GM19438 (cell line): ENCODE data around the gene SAMD4A.

Experiments
- ATAC-seq: cut with Tn5 transposase; IDR thresholded peaks from one replicate; pipeline ENCODE4 v1.9.1; 2021; ENCODE audit warnings: low read depth; ENCODE audit not compliant: unreplicated experiment

SAMD4A gene

DNA sequence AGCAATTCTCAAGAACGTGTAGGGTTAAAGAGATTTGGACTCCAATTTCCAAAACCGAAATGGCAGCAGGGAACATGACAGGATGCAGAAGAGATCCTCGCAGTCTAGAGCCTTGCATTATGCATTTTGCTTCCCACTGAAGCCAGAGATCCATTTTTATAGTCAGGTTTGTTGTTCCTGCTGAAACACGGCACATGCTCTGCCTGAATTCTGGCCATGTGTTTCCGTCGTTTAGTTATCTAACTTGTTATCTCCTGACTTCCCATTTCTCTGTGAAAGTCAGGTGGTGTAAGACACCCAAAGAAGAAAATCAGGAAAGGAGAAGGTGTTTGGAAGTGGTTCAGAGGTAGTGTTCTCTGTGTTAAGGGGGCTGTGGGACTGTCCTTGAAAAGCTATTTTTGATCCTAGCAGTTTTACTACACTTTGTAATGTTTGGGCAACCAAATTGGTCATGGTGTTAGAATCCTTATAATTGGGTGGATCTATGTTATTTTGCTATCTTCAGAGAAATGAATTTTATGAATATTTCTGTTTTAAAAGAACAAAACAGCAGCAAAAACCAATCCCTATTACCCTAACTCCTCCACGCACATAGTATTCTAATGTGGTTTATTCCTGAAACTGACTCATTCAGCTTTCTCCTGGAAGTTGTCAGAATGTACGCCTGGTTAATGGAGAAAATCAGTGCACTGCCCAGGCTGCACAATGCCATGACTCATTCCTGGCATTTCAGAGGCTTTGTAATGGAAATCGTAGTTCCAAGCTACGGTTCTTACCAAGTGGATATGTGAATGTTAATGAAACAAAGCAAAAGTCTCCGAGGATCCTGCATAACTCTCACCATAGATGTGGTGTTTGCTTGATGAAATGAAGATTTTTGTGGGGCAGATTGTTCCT lies 110.1 kb downstream of the SAMD4A start:
- ATAC-seq, result no peak

DNA sequence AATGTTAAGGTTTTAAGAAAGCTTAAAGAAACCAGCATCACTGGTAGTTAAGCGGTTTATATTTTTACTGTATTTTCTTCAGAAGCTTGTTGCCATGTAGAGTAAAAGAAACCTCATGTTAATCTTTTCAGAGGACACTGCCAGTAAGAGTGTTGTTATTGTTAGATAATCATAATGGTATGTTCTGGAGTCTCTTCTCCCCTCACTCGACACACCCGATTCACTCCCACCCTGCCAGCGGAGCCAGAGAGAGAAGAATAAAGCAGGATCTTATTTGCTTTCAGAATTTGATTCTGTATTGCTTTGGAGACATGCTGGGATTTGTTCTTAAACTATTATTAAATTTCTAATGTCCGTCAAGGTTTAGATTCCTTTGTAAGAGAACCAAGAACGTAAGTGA lies 113.7 kb downstream of the SAMD4A start:
- no peak for ATAC-seq

DNA sequence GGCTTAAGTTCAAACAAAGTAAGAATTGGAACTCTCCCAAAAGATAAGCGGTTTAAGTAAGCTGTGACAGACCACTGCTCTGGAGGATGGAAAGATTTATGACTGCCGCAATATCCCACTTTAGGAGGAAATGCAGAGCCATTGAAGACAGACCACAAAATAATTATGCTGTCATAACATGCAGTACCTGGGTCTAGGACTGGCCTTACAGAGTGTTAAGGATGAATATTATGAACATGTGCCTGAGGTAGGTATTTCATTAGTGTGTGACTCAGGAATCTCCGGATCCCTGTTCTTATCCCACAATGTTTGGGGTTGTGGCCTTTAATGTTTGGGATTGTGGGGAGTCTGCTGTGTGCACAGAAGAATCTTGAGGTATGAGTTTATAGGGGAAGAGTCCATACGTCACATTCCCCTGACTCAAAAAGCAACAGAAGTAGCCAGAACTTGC lies 114.9 kb downstream of the SAMD4A start:
- no peak for ATAC-seq

DNA sequence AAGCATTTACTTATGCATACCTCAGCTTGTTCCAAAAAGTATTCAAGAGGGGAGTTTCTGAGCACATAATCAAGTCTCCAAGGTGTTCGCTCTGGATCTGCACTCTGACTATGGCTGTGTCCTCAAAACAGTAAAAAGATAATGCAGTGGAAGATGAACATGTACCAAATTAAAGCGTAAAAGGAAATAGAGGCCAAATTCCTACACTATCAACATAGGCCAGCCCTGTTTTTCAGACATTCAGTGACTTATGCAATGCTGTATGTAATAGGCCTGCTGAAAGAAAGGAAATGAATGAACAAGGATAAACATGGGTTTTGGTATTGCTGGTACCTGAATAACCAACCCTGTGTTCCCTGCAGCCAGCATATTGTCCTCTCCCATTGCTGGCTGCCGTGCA lies 115.7 kb downstream of the SAMD4A start:
- no peak for ATAC-seq

DNA sequence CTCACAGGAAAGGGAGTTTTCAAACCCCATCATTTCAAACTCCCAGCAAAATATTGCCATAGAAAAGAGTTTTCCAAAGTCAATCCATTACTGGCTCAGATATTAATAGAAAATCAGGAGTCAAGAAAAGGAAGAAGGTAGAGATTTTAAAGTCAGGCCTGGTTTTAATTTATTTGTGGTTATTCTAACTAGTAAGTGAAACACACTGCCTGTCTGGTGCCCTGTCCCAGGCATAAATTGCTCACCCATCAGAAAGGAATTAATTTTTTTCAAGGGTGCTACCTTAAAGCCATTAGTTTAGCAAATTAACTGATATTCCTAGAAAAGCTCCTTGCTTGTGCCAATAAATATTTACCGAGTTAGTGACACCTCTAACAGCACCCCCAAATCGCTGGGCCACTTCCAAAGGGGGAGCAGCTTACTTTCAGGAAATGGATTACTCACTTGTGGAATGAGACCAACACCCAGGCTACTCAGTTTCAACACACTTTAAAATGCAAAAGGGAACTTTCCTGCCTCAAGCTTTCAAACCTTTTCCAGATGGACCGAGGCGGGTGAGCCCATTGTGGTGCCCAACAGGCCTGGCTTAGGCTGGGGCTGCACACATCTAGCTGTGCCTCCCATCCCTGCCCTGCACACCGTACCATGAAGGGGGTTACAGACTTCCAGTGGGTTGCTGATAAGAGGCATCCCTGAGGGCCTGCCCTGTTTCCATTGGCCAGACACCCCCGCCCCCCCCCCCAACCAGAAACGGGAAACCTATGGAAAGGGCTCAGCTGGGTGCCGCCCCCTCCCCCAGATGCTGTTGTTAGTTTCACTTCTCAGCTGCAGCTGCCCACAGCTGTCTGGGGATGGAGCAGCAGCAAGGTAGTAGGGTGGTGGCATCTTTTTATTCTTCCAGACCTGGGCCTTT lies 117.2 kb downstream of the SAMD4A start:
- ATAC-seq, result no peak

DNA sequence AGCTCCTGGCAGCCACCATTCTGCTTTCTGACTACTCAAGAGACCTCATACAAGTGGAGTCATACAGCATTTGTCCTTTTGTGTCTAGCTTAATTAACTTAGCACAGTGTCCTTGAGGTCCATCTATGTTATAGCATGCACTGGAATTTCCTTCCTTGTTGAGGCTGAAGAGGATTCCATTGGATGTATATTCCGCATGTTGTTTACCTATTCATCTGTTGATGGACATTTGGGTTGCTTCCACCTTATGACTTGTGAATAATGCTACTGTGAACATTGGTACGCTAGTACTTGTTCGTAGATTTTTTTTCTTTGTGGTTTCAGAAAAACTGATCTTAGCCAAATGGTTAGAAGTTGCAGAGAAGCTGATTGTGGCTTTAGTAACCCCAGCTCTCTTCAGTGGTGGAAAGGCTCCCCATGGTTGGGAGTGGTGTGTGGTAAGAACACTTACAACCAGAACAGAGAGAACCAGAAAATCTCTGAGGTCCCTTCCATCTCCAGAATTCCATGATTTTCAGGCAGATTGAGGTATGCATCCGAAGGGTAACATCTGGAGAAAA lies 118.4 kb downstream of the SAMD4A start:
- ATAC-seq, result no peak

DNA sequence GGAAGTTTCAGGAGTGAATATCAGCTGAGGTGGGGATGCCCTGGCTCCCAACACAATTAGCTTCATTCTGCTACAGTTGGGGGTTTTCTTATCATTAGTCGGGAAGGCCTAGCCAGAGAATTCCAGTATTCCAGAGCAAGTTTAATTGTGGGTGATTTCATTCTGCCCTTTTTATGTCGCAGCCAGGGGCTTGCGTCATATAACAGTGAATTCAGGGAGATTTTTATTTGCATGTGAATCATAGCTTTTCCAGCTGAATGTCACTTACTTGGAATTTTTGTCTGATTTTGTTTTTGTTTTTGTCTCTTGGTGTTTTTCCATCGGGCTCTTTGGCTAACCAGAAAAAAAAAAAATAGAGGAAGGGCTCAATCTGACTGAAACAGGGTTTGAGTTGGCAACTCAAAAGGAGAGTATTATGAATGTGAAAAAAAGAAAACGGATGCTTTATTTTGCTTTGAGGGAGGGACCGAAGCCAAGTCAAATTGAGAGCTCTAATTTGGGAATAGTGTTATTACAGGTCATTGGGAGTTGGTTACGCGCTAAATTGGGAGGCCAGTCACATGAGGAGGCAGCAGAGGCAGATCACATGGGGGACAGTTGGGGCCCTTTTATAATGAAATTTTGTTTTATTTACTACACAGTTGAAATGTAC lies 119.4 kb downstream of the SAMD4A start:
- no peak for ATAC-seq

DNA sequence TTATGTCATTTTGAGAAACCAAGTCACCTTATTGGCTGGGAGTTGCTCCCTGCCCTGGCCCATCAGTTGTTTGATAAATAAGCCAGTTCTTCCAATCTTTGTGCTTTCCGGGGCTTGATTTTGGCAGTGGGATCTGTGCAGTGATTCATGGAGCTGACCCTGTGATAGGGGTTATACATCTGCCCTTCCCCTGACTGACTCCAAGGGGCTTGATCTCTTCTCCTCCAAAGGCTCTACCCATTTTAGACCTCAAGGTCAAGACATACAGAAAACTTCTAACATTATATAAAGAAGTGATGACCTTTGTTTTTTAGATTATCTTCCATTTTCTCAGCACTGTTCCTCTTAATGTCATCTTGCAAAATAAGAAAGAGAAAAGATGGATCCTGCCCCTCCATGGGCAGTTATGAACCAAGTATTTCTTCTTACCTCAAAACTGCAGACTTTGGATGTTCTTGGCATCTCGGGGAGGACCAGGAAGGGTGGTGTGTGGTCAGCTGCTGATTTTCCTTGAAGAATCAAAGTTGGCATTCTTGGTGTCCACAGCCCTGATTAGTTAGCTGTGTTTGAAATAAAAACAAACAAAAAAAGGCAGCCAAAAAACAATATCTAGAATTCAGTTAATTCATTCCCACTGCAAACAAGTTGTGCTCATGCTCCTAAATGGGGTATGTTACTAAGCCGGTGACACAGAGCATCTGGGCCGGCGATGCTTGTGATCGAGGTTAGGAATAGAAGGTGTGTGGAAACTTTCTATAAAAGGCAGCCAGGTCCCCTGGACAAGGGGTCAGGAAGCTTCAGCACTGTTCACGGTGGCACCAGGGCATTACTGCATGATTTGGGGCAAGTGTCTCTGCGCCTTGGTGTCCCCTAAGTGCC lies 120.2 kb downstream of the SAMD4A start:
- no peak for ATAC-seq

DNA sequence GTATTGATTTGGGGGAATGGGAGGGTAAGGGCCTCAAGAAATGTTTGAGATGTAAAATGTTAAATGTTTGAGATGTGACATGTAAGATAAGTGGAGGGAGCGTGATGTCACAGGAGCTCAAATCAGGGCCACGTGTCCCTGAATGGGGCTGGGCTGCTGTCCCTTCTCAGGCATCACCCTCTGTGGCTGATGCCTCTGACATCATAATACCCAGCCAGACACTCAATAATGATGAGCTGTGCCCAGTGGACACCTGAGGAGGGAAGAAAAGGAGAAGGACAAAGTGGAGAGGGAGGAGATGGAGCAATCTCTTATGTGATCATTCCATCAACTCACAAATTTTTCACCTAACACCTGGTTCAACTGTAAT lies 120.8 kb downstream of the SAMD4A start:
- no peak for ATAC-seq

DNA sequence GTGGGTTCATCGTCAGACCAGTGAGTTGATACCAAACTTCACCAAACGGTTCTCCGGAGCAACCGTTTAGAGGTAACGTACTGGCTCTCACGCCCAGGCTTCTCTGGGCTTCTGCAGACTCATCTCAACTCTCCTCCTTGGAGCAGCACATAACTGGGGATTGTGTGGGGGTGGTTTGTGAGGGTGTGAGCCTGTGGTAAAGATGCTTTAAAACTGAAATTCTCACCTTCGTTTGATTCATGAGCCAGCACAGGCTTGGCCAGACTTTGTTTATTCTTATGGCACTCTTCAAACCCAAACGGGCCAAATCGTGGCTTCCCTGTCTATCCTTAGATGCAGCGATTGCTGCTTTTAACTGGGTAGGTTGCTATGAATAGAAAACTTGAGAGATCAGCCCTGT lies 121.3 kb downstream of the SAMD4A start:
- ATAC-seq, result no peak

DNA sequence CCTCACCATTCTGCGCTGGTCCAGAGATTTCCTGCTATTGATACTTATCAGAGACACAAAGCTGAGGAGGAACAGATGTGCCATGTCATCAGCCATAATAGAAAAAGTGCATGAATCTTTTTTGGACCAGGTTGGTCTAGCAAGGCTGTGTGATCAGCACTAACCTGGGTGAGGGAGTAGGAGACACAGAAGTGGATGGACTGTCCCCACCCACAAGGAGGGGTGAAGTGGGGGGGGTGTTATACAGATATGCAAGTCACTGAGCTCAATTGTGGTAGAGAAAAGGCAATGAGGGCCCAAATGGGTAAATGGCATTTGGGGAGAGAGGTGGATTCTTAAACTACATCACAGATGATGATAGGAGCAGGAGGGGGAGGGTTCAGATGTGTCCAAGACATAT lies 123.0 kb downstream of the SAMD4A start:
- no peak for ATAC-seq

DNA sequence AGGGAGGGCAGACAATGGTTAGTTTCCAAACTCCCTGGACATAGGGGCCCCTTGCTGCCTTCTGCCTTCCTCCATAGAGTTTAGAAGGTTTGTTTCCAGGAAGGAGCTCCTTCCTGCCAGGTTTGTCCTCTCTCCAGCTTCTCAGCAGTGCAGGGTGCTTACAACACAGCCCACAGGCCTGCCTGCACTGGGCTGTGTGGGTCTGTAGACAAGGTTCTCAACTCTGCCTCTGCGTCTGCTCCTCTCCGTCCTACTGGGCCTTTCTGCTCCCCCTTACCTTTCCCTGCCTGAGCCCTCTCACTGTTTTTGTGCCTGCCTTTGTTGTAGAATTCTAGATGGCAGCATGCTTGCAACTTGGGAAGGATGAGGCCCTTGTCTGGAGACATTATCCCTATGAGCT lies 124.0 kb downstream of the SAMD4A start:
- no peak for ATAC-seq

DNA sequence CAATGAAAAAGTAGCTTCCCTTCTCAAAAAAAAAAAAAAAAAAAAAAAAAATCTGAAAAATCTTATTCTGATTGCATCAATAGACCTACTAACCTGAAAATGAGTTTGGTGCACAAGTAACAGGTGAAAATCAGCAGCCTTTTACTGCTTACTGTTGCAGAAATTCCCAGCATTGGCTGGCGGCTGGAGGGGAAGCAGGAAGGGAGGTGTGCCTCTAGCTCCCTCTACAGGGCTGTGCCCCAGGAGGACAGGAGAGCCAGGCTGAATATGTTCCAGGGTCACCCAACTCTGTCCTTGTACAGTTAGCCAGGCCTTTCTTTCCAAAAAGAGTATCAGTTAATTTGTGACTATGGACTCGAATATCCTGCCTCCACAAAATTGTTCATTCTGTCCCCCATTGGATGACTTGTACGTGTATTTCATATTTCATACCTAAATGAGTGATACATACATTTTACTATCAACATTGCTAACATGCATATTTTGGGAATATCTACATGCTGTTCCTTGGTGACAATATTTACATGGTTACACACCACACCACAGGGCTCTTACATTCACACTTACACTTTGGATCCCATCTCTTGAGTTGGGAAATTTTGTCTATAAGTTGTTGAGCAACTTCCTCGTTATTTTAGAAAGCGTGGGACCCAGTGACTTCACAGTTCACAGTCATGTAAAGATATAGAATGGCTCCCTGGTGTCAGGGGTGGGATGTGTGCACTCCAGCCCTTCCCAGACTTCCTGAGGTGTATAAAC lies 124.8 kb downstream of the SAMD4A start:
- no peak for ATAC-seq

DNA sequence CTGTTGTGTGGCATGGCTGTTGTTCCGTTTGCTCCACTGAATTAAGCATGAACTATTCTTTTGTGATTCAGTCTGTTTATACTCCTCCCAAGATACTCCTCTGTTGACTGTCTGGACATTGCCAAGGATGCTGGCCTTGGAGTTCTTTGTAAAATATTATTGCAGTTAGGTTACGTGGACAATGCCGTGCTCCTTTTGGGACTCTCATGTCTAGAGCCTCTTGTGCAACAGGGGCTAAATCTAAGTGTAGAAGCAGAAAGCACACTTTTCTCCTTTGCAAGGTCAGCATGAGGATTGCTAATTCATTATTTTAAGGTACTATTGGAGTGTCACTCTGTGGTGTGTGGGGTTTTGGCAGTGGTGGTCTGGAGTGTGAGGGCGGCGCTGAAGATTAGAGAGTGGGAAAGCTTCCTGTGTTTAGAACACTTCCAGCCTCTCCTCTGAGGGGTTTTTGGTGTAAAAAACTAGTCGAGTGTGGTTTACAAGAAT lies 125.4 kb downstream of the SAMD4A start:
- ATAC-seq, result no peak

DNA sequence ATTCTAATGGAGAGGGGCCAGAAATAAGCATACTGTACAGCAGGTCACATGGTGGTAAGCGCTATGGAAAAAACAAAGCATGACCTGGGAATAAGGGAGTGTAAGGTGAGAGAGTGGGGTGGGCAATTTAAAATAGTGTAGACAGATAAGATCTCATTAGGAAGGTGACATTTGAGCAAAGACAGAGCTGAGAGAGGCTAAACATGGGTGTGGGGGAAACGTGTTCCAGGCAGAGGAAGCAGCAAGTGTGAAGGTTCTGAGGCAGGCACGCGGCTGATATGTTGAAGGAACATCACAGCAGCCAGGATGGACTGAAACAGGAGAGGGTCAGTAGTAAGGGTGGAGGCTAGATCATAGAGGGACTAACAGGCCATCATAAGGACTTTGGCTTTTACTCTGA lies 126.8 kb downstream of the SAMD4A start:
- ATAC-seq, result no peak

DNA sequence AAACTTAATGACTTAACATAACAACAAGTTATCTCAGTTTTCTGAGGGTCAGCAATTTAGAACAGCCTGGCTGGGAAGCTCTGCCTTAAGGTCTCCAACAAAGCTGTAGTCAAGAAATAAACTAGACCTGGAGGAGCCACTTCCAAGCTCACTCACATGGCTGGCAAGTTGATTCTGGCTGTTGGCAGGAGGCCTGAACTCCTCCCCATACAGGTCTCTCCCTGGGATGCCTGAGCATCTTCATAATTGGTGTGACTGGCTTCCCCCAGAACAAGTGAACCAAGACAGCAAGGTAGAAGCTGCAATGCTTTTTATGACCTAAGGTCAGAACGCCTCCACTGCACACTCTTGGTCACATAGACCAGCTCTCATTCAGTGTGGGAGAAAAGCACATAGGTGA lies 128.3 kb downstream of the SAMD4A start:
- no peak for ATAC-seq

DNA sequence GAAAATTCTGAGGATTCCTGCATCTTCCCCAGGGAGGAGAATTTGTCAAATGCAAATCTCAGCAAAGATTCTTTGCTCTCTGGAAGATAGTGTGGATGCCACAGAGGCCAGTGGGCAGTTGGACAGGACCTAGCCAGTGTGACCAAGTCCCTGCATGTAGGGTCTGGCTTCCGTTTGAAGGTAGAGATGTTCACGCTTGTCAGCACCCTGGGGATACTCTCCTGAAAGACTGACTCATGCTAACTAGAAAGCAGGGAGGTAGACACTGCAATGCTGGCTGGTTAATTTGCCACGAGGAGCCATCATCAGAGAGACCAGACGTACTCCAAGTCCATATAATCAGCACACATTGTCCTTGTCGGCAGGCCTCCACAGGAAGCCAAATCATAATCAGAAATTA lies 130.1 kb downstream of the SAMD4A start:
- no peak for ATAC-seq

DNA sequence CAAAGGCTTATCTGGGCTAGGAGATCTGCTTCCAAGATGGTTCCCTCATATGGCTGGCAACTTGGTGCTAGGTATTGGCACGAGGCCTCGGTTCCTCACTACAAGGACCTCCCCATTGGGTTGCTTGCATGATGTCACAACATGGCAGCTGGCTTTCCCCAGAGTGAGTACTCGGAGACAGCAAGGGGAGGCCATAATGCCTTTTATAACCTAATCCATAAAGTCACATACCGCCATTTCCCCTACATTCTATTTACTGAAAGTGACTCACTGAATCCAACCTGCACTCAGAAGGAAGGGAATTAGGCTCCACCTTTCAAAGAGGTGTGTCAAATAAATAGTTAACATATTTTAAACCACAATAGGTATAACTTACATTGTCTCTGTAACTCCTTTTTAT lies 130.9 kb downstream of the SAMD4A start:
- no peak for ATAC-seq

DNA sequence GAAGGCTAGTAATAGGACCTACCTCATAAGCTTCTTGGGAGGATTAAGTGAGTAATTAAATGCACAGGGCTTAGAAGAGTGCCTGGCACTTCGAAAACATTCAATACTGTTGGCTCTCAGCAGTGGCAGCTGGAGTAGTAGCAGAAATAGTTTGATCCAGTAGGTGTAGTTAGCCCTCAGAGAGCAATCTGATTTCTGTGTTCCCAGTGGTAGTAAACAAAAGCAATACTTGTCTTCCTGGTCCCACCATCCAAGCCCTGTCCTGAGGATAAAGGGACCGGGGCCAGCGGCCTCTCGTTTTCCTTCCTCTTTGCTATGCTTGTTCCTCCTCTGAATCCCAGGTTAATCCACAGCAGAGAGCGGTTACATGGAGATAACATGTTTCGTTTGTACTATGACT lies 131.6 kb downstream of the SAMD4A start:
- no peak for ATAC-seq
